K562 (cell line): ENCODE measurements around the gene TPD52L2. TPM values are rescaled to one million over a fixed set of nuclear protein-coding genes. Genes with fewer than 3 reads are reported as not detected.

Experiments used
- ARID2 ChIP-seq: fragments of 450-650 bp; IDR thresholded peaks from 2 replicates; pipeline ENCODE4 v1.6.1; 2017; ENCODE audit warnings: antibody characterized with exemption, mild to moderate bottlenecking
- BCOR ChIP-seq: fragments of 450-650 bp; IDR thresholded peaks from 2 replicates; pipeline ENCODE4 v1.6.1; 2016
- HIVEP1 ChIP-seq: fragments of 250-450 bp; sonication (Bioruptor Pico); IDR thresholded peaks from 2 replicates; pipeline ENCODE4 v1.4.0; 2020; ENCODE audit warnings: mild to moderate bottlenecking
- HMG20A ChIP-seq: fragments of 450-650 bp; formaldehyde crosslinking; conservative IDR thresholded peaks from 2 replicates; pipeline ENCODE4 v1.4.0; 2020; ENCODE audit warnings: mild to moderate bottlenecking, mixed read lengths
- HNRNPK ChIP-seq: fragments of 200-400 bp; formaldehyde crosslinking; IDR thresholded peaks from one replicate; pipeline ENCODE4 v1.6.1; 2018; ENCODE audit warnings: mild to moderate bottlenecking, low read depth, low read length; ENCODE audit not compliant: poor library complexity, severe bottlenecking
- ILF3 ChIP-seq: fragments of 450-650 bp; IDR thresholded peaks from 2 replicates; pipeline ENCODE4 v1.6.1; 2018; ENCODE audit warnings: antibody characterized with exemption, mild to moderate bottlenecking, moderate library complexity, borderline replicate concordance
- KDM2B ChIP-seq: fragments of 250-450 bp; sonication (Bioruptor Pico); IDR thresholded peaks from 2 replicates; pipeline ENCODE4 v1.8.0; 2021; ENCODE audit warnings: mild to moderate bottlenecking, moderate library complexity
- MED1 ChIP-seq: sonication (generic); formaldehyde crosslinking; IDR thresholded peaks from 2 replicates; pipeline ENCODE4 v1.8.1; 2023; ENCODE audit warnings: missing genetic modification reagents, borderline replicate concordance
- POLR2AphosphoS2 ChIP-seq: IDR thresholded peaks from 2 replicates; pipeline ENCODE4 v1.6.1; 2012; ENCODE audit warnings: low read length, improper control_type of control experiment
- TEAD2 ChIP-seq: fragments of 450-650 bp; IDR thresholded peaks from 2 replicates; pipeline ENCODE4 v1.6.1; 2016; ENCODE audit warnings: missing genetic modification characterization, control low read depth, missing compliant biosample characterization
- THRAP3 ChIP-seq: fragments of 450-650 bp; IDR thresholded peaks from 2 replicates; pipeline ENCODE4 v1.6.1; 2016; ENCODE audit warnings: mild to moderate bottlenecking, inconsistent platforms, borderline replicate concordance
- ZNF253 ChIP-seq: fragments of 250-450 bp; sonication (Bioruptor Pico); conservative IDR thresholded peaks from 2 replicates; pipeline ENCODE4 v1.6.1; 2021; ENCODE audit warnings: mild to moderate bottlenecking
- ZNF445 ChIP-seq: fragments of 250-450 bp; sonication (Bioruptor Pico); IDR thresholded peaks from 2 replicates; pipeline ENCODE4 v1.4.0; 2020; ENCODE audit warnings: low read depth, mild to moderate bottlenecking, moderate library complexity
- ZNF764 ChIP-seq: fragments of 250-450 bp; sonication (Bioruptor Pico); IDR thresholded peaks from 2 replicates; pipeline ENCODE4 v1.4.0; 2020; ENCODE audit warnings: low read depth, mild to moderate bottlenecking, moderate library complexity
- polyA plus RNA-seq, 8 experiments: library from polyadenylated mRNA; depleted of rRNA in 4 of 8; stranded (reverse) in 5 of 8; unstranded in 3 of 8; fragments of >200 nt; fragmentation: Nextera tagmentation in 2 of 8; fragmentation: Illumina TruSeq in 1 of 8; extraction: Ambion mirVana in 2 of 8; extraction: Trizol in 1 of 8; gene quantifications; 2 replicates each; pipeline versions ENCODE4 v1.2.1 to v1.2.3, GENCODE V29; 2011 to 2014; ENCODE audit warnings: inconsistent platforms in 1 of 8, missing spikeins in 1 of 8
- total RNA-seq, 7 experiments: library from RNA; depleted of rRNA in 6 of 7; stranded (reverse); fragments of >200 nt in 6 of 7; fragmentation: Illumina TruSeq in 2 of 7; extraction: Trizol in 2 of 7; gene quantifications; 2 replicates each; pipeline versions ENCODE4 v1.2.1 to v1.2.3, GENCODE V29; 2011 to 2021; ENCODE audit warnings: low replicate concordance in 1 of 7
- TF ChIP-seq, protein P1 (sequence below): fragments of 150-350 bp; IDR thresholded peaks from 2 replicates; pipeline ENCODE4 v1.6.1; 2014; ENCODE audit warnings: low read depth, mild to moderate bottlenecking, low read length, borderline replicate concordance
- TF ChIP-seq, protein P2 (sequence below): fragments of 450-650 bp; IDR thresholded peaks from 2 replicates; pipeline ENCODE4 v1.6.1; 2016; ENCODE audit warnings: borderline replicate concordance
- TF ChIP-seq, protein P3 (sequence below): sonication (generic); formaldehyde crosslinking; IDR thresholded peaks from 2 replicates; pipeline ENCODE4 v1.8.1; 2023; ENCODE audit warnings: mild to moderate bottlenecking, missing genetic modification reagents, moderate library complexity
- TF ChIP-seq, protein P4 (sequence below): fragments of 200-800 bp; sonication (Bioruptor generic); IDR thresholded peaks from 2 replicates; pipeline ENCODE4 v1.6.1; 2016; ENCODE audit warnings: missing genetic modification characterization, missing compliant biosample characterization

TPD52L2 gene
- total and polyA plus RNA-seq, 9 of the 15 experiments (the other 6 are each of a cell fraction or from before 2014, with no cell fraction given) = 1.9 to 117 (median 74.6) TPM

DNA sequence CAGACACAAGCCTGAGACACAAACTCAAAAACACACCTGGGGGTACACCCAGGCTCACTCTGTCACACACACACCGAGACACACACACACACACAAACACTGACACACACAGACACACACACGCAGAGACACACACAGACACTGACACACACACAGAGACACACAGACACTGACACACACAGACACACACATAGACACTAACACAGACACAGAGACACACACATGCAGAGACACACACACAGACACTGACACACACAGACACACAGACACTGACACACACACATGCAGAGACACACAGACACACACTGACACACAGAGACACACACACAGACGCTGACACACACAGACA, 18.2 kb upstream of the TPD52L2 start (continued):
- TF ChIP-seq, protein P1, sequence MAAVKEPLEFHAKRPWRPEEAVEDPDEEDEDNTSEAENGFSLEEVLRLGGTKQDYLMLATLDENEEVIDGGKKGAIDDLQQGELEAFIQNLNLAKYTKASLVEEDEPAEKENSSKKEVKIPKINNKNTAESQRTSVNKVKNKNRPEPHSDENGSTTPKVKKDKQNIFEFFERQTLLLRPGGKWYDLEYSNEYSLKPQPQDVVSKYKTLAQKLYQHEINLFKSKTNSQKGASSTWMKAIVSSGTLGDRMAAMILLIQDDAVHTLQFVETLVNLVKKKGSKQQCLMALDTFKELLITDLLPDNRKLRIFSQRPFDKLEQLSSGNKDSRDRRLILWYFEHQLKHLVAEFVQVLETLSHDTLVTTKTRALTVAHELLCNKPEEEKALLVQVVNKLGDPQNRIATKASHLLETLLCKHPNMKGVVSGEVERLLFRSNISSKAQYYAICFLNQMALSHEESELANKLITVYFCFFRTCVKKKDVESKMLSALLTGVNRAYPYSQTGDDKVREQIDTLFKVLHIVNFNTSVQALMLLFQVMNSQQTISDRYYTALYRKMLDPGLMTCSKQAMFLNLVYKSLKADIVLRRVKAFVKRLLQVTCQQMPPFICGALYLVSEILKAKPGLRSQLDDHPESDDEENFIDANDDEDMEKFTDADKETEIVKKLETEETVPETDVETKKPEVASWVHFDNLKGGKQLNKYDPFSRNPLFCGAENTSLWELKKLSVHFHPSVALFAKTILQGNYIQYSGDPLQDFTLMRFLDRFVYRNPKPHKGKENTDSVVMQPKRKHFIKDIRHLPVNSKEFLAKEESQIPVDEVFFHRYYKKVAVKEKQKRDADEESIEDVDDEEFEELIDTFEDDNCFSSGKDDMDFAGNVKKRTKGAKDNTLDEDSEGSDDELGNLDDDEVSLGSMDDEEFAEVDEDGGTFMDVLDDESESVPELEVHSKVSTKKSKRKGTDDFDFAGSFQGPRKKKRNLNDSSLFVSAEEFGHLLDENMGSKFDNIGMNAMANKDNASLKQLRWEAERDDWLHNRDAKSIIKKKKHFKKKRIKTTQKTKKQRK = no peak
- TF ChIP-seq THRAP3 (peak; percentile 74; the same call in 1 of the 2 replicates), BCOR (peak; percentile 78), ZNF253 (CRISPR knock-in tag) (no peak), ZNF445 (no peak), ARID2 (0 out of 2 replicates have a peak, but pooled peaks have one; percentile 37), ZNF764 (CRISPR knock-in tag) (no peak), HMG20A (CRISPR knock-in tag) (no peak), POLR2AphosphoS2 (no peak), HIVEP1 (CRISPR knock-in tag) (no peak), TEAD2 (tag) (no peak), MED1 (CRISPR knock-in tag) (no peak), HNRNPK (no peak), ILF3 (no peak), KDM2B (CRISPR knock-in tag) (no peak)
- TF ChIP-seq, protein P2, sequence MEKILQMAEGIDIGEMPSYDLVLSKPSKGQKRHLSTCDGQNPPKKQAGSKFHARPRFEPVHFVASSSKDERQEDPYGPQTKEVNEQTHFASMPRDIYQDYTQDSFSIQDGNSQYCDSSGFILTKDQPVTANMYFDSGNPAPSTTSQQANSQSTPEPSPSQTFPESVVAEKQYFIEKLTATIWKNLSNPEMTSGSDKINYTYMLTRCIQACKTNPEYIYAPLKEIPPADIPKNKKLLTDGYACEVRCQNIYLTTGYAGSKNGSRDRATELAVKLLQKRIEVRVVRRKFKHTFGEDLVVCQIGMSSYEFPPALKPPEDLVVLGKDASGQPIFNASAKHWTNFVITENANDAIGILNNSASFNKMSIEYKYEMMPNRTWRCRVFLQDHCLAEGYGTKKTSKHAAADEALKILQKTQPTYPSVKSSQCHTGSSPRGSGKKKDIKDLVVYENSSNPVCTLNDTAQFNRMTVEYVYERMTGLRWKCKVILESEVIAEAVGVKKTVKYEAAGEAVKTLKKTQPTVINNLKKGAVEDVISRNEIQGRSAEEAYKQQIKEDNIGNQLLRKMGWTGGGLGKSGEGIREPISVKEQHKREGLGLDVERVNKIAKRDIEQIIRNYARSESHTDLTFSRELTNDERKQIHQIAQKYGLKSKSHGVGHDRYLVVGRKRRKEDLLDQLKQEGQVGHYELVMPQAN = peak; percentile 76
- TF ChIP-seq, protein P3, sequence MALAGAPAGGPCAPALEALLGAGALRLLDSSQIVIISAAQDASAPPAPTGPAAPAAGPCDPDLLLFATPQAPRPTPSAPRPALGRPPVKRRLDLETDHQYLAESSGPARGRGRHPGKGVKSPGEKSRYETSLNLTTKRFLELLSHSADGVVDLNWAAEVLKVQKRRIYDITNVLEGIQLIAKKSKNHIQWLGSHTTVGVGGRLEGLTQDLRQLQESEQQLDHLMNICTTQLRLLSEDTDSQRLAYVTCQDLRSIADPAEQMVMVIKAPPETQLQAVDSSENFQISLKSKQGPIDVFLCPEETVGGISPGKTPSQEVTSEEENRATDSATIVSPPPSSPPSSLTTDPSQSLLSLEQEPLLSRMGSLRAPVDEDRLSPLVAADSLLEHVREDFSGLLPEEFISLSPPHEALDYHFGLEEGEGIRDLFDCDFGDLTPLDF (CRISPR knock-in tag) = no peak
- TF ChIP-seq, protein P4, sequence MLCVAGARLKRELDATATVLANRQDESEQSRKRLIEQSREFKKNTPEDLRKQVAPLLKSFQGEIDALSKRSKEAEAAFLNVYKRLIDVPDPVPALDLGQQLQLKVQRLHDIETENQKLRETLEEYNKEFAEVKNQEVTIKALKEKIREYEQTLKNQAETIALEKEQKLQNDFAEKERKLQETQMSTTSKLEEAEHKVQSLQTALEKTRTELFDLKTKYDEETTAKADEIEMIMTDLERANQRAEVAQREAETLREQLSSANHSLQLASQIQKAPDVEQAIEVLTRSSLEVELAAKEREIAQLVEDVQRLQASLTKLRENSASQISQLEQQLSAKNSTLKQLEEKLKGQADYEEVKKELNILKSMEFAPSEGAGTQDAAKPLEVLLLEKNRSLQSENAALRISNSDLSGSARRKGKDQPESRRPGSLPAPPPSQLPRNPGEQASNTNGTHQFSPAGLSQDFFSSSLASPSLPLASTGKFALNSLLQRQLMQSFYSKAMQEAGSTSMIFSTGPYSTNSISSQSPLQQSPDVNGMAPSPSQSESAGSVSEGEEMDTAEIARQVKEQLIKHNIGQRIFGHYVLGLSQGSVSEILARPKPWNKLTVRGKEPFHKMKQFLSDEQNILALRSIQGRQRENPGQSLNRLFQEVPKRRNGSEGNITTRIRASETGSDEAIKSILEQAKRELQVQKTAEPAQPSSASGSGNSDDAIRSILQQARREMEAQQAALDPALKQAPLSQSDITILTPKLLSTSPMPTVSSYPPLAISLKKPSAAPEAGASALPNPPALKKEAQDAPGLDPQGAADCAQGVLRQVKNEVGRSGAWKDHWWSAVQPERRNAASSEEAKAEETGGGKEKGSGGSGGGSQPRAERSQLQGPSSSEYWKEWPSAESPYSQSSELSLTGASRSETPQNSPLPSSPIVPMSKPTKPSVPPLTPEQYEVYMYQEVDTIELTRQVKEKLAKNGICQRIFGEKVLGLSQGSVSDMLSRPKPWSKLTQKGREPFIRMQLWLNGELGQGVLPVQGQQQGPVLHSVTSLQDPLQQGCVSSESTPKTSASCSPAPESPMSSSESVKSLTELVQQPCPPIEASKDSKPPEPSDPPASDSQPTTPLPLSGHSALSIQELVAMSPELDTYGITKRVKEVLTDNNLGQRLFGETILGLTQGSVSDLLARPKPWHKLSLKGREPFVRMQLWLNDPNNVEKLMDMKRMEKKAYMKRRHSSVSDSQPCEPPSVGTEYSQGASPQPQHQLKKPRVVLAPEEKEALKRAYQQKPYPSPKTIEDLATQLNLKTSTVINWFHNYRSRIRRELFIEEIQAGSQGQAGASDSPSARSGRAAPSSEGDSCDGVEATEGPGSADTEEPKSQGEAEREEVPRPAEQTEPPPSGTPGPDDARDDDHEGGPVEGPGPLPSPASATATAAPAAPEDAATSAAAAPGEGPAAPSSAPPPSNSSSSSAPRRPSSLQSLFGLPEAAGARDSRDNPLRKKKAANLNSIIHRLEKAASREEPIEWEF (CRISPR knock-in tag) = no peak
